Dermis microvascular lymphatic vessel endothelial cell (primary cell): ENCODE data around the gene TRIOBP. TPM values are rescaled to one million over a fixed set of nuclear protein-coding genes. Genes with fewer than 3 reads are reported as not detected.

Experiments used
- DNase-seq, 2 donors: peaks; one replicate each; pipeline versions ENCODE4 v3.0.0 to v3.0.0-alpha.2; 2010; ENCODE audit warnings: low read depth in 2 of 2
- total RNA-seq: library from RNA; depleted of rRNA; stranded (reverse); fragments of >200 nt; gene quantifications from 2 replicates; pipeline ENCODE4 v1.2.1, GENCODE V29; 2014

Gene TRIOBP
- total RNA-seq, 1 donor from 2014 or later = 95.9 TPM

DNA sequence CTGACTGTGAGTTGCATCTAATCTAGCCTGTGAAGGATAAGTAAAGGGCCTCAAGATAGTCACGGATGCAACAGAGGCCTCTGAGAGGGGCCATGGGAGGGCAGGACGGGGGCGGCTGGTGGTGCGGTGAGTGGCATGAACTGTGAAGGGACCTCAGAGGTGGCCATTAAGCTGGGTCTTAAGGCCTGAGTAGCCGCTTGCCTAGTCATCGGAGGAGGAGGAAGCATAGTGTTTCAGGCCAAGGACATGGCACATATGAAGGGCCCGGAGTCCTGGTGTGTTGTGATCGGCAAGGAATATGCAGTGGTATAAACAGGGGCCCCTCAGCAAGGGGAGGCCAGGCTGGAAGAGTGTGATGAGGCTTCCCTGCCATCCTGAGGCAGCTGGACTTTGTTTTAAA, 51.8 kb downstream of the TRIOBP start:
- no peak for DNase-seq

- no peak for DNase-seq
These were observed 52.4 kb downstream of the TRIOBP start for GRCh38 chr22:37749226-37749625.

DNA sequence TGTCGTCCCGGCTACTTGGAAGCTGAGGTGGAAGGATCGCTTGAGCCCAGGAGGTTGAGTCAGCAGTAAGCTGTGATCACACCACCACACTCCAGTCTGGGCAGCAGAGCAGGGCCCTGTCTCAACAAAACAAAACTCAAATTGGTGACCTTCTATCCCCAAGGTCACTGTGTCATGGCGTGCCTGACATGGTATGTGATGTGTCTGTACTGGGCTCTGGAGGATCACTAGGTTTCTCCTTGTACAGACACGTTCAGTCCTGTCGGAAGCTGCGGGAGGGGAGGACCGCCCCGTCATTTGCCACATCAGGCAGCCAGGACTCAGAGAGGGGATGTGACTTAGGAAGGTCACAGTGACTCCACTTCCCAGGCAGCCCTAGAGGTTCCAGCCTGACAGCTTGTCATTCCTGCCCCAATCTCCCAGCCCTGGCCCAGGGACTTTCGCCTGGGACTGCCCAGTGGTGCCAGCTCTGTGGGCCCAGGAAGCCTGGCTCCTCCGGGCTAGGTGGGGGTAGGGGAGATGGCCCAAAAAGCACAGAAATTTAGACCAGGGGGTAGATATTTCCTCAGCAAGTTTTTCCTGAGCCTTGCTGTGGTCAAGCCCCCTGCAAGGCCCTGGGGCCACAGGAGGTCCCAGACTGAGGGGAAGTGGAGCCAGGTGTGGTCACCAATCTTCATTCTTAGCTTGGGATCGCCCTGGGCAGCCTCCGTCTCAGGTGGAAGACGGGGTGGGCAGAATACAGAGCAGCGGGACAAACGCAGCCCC, 53.2 kb downstream of the TRIOBP start:
- peak; percentile 36 to 56 for DNase-seq

- DNase-seq = no peak
These were observed 53.8 kb downstream of the TRIOBP start for GRCh38 chr22:37750596-37751162.

DNA sequence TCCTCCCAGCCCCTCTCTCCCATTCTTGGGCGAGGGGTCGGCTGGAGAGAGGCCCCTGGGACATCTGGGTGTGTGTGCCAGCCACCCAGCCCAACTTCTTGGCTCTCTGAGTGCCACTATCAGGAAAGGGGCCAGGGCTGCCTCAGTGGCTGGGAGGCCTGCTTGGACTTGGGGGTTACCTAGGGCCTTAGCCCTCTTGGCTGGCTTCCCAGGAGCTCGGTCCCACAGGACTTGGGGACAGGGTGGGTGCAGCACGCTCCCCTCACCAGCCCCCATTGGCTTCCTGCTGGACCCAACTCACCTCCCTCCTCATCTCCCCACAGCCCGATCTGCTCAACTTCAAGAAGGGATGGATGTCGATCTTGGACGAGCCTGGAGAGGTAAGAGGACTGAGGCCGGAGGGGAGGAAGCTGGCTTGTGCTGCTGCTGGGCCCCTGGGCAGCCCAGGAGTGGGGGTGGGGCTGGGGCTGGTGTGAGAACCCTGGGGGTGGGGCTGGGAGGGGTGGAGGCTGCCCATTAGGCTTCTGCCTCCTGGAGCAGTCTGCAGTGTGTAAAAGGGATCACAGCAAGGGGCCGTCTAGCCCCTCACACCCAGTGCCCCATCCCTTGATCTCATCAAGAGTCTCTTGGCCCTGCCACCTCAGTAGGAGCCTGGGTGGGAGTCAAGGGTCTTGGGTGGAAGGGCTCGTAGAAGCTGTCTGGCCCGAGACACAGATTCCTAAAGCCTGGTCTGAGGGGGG, 54.8 kb downstream of the TRIOBP start:
- no peak for DNase-seq

DNA sequence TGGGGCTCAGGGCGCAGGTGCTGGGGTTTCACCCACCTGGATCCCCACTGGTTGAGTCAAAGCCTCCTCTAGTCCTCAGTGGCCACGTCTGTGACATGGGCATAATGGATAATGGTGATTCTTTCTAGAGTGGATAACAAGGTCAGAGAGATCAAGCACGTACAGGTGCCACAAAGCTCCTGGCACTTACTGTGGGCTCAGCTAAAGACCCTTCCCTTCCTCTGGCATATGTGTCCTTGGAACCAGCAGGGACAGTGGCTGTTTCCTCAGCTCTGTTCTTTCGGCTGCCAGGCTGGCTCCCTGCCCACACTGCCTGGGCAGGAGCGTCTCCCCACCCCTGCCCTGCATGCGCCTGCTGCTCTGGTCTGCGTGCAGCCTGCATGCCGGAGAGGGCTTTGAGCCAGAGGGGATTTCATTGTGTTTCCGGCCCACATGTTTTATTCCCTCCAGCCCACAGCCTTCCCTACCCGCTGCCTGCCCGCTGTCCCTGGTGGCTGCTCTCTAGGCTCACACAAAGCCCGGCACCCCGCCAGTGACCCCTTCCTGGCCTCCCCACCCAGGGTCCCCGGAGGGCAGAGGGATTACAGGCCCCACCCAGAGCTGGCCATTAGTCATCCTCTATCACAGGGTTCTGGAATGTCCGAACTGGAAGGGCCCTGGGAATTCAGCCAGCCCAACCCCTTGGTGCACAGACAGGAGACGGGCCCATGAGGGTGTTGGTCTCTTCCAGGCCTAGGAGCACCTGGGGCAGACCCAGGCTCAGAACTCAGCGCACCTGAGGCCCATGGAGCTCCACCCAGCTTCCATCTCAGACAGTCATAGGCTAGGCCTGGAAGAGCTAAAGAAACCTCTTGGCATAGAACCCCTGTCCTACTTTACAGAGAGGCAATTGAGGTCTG, 55.6 kb downstream of the TRIOBP start:
- peak; percentile 92 to 93 for DNase-seq

GRCh38 chr22:37753746-37754145, 56.9 kb downstream of the TRIOBP start:
- DNase-seq = peak; percentile 26 to 45

DNA sequence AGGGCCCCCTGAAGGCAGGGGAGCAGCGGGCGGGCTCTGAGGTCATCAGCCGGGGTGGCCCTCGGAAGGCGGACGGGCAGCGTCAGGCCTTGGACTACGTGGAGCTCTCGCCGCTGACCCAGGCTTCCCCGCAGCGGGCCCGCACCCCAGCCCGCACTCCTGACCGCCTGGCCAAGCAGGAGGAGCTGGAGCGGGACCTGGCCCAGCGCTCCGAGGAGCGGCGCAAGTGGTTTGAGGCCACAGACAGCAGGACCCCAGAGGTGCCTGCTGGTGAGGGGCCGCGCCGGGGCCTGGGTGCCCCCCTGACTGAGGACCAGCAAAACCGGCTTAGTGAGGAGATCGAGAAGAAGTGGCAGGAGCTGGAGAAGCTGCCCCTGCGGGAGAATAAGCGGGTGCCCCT, 60.8 kb downstream of the TRIOBP start:
- no peak for DNase-seq

GRCh38 chr22:37758694-37759093, 61.8 kb downstream of the TRIOBP start:
- peak; percentile 40 to 62 for DNase-seq

- DNase-seq = no peak
These were observed 62.4 kb downstream of the TRIOBP start for GRCh38 chr22:37759281-37759680.

GRCh38 chr22:37760152-37760551, 63.3 kb downstream of the TRIOBP start:
- no peak for DNase-seq

GRCh38 chr22:37762389-37762836, 65.6 kb downstream of the TRIOBP start:
- DNase-seq = no peak

DNA sequence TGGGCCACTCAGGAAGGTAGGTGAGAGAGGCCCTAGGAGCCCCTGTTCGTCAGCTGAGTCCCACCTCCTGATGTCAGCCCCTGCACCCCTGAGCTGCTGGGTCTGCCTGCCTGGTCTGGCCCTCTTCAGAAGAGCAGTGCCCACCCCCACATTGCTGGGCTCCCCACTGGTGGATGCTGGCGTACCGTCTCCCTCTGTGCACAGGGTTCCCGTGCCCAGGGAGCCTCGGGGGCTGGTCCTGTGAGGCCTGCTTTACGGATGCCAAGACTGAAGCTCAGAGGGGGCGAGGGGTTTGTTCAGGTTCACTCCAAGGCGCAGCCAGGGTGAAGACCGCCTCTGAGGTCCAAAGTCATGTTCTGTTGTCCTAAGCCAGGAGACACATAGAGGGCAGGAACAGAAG, 66.2 kb downstream of the TRIOBP start:
- no peak for DNase-seq

DNA sequence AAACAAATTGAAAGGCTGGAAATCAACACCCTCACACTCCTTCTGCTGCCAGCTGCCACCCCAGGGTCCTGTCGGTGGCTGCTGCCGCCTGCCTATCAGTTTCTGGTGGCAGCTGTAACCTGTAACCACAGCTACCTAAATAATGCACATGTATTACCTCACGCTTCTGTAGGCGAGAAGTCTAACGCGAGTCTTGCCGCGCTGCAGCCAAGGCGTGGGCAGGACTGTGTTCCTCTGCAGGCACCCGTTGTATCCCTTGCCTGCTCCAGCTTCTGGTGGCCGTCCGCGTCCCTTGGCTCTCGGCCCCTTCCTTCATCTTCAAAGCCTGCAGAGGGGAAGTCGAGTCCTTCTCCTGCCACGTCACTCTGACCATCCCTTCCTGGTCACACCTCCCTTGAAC, 66.8 kb downstream of the TRIOBP start:
- DNase-seq = no peak

DNA sequence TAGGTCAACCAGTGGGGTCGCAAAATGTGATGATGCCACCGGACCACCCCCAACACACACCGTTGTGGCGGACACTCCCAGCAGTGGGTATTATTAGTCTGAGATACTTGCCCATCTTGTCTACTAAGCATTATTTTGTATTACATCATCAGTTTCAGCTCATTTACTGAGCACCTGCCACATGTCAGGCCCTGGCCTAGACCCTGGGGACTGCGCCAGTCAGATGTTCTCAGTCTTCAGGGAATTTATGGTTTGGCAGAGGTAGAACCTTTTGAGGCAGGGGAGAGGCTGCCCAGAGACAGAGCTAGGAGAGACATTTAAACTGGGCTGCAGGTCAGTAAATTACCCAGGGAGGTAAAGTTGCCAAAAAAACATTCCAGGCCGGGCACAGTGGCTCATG, 67.8 kb downstream of the TRIOBP start:
- DNase-seq = no peak

DNA sequence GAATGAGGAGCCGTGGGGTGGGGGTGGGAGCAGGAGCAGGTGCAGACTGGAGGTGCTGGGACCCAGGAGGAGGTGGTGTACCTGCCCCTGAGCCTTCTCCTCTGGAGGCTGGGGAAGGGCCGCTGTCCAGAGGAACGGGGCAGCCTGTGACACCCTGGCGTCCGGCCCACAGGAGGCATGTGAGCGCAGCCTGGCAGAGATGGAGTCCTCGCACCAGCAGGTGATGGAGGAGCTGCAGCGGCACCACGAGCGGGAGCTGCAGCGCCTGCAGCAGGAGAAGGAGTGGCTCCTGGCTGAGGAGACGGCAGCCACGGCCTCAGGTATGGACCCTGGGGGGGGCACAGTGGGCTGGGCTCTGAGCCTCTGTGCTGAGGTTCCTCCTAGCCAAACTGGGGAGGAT, 68.7 kb downstream of the TRIOBP start:
- DNase-seq = no peak

- no peak for DNase-seq
These were observed 69.2 kb downstream of the TRIOBP start for GRCh38 chr22:37765953-37766576.

- no peak for DNase-seq
These were observed 71.4 kb downstream of the TRIOBP start for GRCh38 chr22:37768273-37768672.

DNA sequence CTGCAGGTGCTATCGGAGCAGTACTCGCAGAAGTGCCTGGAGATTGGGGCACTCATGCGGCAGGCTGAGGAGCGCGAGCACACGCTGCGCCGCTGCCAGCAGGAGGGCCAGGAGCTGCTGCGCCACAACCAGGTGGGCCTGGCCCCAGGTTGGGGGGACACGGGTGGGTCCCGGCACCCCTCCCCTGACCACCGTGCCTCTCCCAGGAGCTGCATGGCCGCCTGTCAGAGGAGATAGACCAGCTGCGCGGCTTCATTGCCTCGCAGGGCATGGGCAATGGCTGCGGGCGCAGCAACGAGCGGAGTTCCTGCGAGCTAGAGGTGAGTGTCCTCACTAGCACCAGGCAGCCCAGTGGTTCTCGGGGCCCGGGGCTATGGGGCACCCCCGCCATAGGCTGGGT, 72.2 kb downstream of the TRIOBP start:
- DNase-seq = no peak

GRCh38 chr22:37771081-37771480, 74.2 kb downstream of the TRIOBP start:
- DNase-seq = no peak
